HL-60/S4 (cell line): ENCODE measurements around the gene DYNLRB1.

Experiments used
- in situ Hi-C: fragments of 300-500 bp; cut with MboI; formaldehyde crosslinking; loops from 2 replicates; pipeline ENCODE4 v1.14.3; 2022; ENCODE audit warnings: low sequenced_read_pairs

DYNLRB1 gene

DNA sequence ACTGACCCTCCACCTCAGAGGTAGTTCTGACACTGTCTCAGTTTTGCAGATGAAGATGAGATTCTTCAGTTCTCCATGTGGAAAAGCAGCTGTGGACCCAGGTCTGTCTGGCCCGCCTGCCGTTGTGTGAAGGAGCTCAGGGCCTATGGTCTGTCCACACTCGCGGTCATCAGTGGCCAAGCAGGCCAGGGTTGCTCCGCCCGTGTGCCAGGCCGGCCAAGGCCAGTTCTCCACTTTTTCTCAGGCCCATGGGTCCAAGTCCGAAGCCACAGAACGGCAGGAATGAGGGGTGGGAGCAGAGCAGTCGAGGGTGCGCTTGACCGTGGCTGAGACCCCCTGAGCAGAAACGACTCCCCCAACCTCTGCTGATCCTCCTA is 33.7 kb downstream of the DYNLRB1 start:
- in situ Hi-C loops = no loop called here

- in situ Hi-C loops = no loop called here
These were observed 36.3 kb downstream of the DYNLRB1 start for GRCh38 chr20:34552569-34552968.

DNA sequence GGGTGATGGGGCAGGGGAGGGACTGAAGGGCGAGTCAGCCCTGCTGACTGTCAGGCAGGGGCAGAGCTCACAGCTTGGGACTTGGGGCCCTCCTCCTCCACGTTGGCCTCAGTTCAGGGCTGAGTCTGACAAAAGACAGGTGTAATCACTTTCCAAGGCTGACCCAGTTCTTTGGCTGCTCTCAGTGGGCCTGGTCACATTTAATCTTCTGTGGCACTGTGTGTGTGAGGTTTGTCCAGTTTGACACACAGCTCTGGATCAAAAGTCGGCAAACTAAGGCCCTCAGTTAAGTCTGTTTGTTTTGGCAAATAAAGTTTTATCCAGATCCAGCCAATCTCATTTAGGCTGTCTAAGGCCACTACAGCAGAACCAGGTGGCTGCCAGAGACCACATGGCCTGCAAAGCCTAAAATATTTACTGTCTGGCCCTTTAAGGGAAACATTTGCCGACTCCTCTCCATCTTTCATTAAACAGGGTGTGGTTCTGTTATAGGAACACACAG is 37.2 kb downstream of the DYNLRB1 start:
- in situ Hi-C loops = no loop called here

GRCh38 chr20:34557936-34558319 is 41.7 kb downstream of the DYNLRB1 start:
- in situ Hi-C loops = no loop called here

DNA sequence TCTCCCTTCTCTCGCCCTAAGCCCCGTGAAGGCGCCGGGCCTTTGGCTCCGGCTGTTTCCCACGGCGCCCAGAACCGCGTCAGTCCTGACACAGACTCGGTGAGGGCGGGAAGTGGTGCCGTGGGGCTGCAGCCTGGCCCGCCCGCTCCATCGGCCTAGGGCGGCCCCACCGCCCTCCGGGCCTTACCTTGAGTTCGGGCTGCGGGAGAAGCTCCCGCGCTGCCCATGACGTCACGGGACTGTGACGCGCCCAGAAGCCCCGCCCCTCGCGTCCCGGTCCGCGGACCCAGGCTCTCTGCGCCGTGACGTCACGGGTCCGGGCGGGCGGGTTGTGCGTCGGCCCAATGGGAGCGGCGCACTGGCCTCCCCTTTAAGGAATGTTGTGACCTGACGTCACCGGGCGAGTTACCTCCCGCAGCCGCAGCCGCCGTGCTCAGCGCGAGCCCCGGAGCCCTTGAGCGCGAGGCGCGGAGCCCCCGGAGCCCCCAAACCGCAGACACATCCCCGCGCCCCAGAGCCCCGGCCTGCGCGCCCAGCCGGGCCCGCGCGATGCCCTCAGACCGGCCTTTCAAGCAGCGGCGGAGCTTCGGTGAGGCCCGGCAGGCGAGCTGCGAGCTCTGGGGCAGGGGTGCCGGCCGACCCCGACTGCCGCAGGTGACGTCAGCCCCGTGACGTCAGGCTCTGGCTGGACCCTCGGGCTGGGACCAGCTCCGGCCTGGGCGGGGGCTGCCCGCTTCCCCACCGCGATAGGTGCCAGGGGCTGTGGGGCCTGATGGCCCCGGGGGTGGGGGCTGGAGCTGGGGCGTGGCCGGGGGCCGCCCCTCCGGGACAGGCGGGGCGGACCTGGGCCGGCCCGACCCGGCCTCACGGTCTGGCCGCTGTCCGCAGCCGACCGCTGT is 42.3 kb downstream of the DYNLRB1 start, which contains the start of gene MAP1LC3A:
Gene MAP1LC3A (plus strand): TSS at position 399 of the 899 bp plus-strand sequence. CDS start 151 bp downstream, at position 550.
- in situ Hi-C loops = no loop called here

DNA sequence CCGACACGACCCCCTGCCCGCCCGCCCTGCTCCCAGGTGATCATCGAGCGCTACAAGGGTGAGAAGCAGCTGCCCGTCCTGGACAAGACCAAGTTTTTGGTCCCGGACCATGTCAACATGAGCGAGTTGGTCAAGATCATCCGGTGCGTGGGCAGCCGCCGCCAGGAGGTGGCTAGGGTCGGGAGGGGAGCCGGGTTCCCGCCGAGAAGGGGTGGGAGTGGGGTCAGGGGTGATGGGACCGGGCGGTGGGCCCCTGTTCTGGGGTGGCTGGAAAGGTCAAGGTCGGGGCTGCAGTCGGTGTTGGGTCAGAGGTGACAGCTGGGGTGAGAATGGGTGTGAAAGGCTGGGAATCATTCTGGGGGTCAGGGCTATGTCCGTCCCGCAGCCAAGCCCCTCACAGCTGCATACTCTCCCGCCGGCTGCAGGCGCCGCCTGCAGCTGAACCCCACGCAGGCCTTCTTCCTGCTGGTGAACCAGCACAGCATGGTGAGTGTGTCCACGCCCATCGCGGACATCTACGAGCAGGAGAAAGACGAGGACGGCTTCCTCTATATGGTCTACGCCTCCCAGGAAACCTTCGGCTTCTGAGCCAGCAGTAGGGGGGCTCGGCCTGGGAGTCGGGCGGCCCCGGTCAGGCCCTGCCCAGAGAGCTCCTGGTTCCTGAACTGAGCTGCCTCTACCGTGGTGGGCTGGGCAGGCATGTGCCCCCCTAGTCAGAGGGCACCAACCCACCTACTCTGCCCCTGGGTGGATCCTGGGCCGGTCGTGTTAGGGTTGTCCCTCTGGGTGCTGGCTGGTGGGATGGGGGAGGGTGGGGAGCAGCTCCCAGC is 43.3 kb downstream of the DYNLRB1 start:
- in situ Hi-C loops = no loop called here

- in situ Hi-C loops = no loop called here
These were observed 43.9 kb downstream of the DYNLRB1 start for GRCh38 chr20:34560141-34560523.

- in situ Hi-C loops = no loop called here
These were observed 44.4 kb downstream of the DYNLRB1 start for GRCh38 chr20:34560614-34561013.

GRCh38 chr20:34561661-34562060 is 45.4 kb downstream of the DYNLRB1 start:
- in situ Hi-C loops = no loop called here

- in situ Hi-C loops = no loop called here
These were observed 46.4 kb downstream of the DYNLRB1 start for GRCh38 chr20:34562641-34563040.

DNA sequence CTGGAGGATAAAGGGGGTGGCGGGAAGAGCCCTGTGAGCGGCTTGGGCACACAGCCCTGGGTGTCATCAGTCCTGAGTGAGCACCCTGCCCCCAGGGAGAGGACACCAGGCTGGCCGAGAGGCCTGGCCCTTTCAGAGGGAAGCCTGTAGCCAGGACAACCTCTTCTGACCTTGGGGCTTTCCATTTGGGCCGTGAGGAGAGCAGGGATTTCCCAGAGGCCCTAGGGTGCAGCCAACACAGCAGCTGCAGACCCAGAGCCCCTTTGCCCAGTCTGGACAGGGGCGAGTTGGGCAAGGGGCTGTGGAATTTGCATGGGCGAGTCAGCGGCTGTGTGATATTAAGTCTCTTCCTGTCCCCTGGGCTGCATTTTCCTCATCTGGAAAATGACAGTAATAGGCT is 48.6 kb downstream of the DYNLRB1 start:
- in situ Hi-C loops = no loop called here

- in situ Hi-C loops = no loop called here
These were observed 51.0 kb downstream of the DYNLRB1 start for GRCh38 chr20:34566978-34567891.

- in situ Hi-C loops = no loop called here
These were observed 52.0 kb downstream of the DYNLRB1 start for GRCh38 chr20:34567892-34568865.

DNA sequence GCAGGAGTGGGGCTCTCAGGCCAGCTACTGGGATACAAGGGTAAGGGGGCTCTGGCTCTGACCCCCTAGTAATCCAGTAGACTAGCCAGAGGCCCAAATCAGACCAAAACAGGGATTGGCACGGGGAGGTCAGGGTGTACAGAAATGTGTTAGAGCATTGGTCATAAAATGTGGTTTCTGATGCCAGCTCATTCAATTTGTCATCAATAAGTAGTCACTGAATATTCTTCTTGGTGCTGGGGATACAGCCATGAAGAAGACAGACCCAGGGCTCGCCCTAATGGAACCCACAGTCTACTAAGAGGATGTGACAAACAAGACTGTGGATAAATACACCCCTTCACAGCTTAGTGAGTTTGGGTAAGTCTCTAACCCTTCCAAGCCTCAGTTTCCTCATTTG is 53.4 kb downstream of the DYNLRB1 start:
- in situ Hi-C loops = no loop called here

DNA sequence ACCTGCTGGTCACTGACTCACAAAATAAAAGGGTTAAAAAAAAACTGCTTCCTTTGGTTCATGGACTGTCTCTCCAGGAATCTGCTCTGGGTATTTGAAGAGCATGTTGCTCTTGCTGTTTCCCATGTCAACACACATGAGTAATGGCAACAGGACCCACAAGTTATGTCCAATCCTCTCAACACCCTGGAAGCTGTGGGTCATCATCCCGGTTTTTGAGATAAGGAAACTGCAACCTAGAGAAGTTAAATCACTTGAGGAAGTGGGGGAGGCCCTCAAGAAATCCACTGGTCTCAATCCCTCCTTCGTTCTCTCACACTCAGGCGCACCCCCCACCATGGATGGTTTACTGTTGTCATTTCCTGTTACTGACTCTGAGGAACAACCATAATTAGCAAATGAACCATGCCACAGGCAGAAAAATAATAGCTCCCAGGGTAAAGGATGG is 54.7 kb downstream of the DYNLRB1 start:
- in situ Hi-C loops = no loop called here

DNA sequence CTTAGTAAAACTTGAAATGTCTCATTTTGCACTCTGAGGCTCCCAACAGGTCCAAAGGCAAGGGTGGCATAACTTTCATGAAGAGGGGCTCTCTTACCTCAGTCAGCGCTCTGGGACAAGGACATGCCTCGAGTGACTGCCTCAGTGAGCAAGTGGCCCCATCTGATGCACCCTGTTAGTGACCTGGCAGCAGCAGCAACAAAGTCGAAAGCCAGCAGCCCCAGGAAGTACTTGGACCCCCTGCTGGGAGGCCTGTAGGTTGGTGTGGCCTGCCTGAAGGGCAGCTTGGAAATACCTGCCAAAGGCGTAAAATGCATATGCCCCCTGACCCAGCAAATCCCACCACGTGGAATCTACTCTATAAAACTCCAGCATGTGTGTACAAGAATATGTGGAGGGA is 55.5 kb downstream of the DYNLRB1 start:
- in situ Hi-C loops = no loop called here

DNA sequence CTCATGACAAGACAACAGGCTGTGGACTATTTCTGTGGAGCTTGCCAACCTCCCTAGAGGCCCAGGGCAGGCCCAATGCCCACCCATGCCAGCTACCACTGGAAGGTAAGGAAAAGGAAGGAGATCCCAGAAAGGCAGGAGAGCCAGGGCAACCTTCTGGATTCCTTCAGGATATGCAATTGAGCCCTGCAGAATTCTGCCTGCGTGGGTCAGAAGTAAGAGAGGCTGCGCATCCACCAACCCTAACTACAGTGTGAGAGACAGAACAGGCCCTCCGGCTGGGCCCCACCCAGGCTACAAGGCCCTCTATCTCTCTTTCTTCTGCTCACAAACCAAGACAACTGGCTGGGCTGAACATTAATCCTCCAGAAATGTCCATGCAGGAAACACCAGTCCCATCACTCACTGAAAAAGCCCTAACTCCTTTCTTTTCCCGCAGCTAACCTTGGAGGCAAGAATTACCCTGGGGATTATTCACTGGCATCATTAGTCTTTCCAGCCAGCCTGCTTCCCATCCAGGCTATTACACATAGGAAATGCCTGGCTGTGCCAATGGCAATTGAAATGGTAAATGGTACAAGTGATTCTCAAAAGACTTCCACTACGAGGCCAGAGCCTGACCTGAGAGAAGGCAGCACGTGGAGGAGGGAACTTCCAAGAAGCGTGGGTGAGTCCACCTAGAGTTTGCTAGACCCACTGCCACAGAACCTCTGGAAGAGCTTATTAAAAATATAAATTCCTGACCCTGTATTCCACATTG is 57.5 kb downstream of the DYNLRB1 start:
- in situ Hi-C loops = no loop called here

DNA sequence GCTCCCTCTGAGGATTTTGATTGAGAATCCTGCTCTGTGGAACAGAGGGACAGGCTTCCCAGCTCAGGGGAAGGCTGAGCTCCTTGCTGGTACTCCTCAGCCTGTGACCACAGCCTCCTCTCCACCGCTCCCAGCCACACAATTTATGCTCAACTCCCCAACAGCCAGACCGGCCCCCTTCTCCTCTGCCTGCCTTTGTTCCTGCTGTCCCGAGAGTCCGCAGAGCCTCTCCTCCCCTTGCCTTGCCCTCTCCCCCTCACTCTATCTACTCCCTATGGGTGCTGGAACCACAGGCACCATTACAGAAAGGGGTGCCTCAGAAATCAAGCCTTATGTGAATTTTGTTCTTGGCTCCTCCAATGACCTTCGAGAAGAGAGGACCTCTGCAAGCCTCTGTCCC is 58.2 kb downstream of the DYNLRB1 start:
- in situ Hi-C loops = no loop called here

DNA sequence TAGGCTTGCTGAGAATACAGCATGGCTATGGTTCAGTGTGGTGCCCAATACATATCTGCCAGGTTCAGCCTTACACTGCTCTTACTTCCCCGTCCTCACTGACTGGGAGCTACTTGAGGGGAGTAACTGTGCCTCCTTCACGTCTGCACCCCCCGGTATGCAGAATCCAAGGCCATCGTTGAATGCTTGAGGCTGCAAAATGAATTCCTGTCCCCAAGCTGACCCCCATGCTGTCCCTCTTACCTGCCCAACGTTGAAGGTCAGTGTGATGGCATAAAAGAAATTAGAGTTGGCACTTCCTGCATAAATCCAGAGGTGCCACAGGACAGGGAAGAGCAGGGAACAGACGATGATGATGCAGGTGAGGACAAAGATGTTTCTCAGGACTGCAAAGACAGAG is 58.6 kb downstream of the DYNLRB1 start:
- in situ Hi-C loops = no loop called here
